HepG2 (cell line): ENCODE data around the gene ACTN1.
A peak's percentile ranks its signal among the peaks of the same experiment; 100 is the strongest.

Experiments used
- CTCF ChIP-seq: sonication (generic); formaldehyde crosslinking; IDR thresholded peaks from 2 replicates; pipeline ENCODE4 v1.5.0; 2020; ENCODE audit warnings: mild to moderate bottlenecking, missing genetic modification reagents, moderate library complexity
- EP300 ChIP-seq, 3 experiments: sonication (generic) in 1 of 3; formaldehyde crosslinking in 1 of 3; IDR thresholded peaks; 2 replicates each; pipeline versions ENCODE4 v1.5.1 to v1.6.1; 2011 to 2020; ENCODE audit warnings: low read depth in 2 of 3, low read length in 2 of 3, borderline replicate concordance in 1 of 3, improper control_type of control experiment in 1 of 3, mild to moderate bottlenecking in 1 of 3, missing genetic modification reagents in 1 of 3, moderate library complexity in 1 of 3
- PCBP1 ChIP-seq: fragments of 200-400 bp; formaldehyde crosslinking; IDR thresholded peaks from 2 replicates; pipeline ENCODE4 v1.6.1; 2017; ENCODE audit warnings: mild to moderate bottlenecking, low read depth, low read length, borderline replicate concordance
- POLR2AphosphoS5 ChIP-seq: IDR thresholded peaks from 2 replicates; pipeline ENCODE4 v1.6.1; 2012; ENCODE audit warnings: low read depth, low read length
- ZNF121 ChIP-seq: sonication (generic); formaldehyde crosslinking; IDR thresholded peaks from 2 replicates; pipeline ENCODE4 v1.5.0; 2020; ENCODE audit warnings: mild to moderate bottlenecking, missing genetic modification reagents
- ZNF362 ChIP-seq: sonication (generic); formaldehyde crosslinking; IDR thresholded peaks from 2 replicates; pipeline ENCODE4 v1.4.0; 2020; ENCODE audit warnings: missing genetic modification reagents, mild to moderate bottlenecking, borderline replicate concordance
- ZNF598 ChIP-seq: sonication (generic); formaldehyde crosslinking; IDR thresholded peaks from 2 replicates; pipeline ENCODE4 v1.5.1; 2020; ENCODE audit warnings: mild to moderate bottlenecking, missing genetic modification reagents, borderline replicate concordance
- TF ChIP-seq, protein P1 (sequence below): sonication (generic); formaldehyde crosslinking; IDR thresholded peaks from 2 replicates; pipeline ENCODE4 v1.4.0; 2020; ENCODE audit warnings: missing genetic modification reagents
- TF ChIP-seq, protein P2 (sequence below): sonication (generic); formaldehyde crosslinking; IDR thresholded peaks from 2 replicates; pipeline ENCODE4 v1.4.0; 2020; ENCODE audit warnings: mild to moderate bottlenecking, missing genetic modification reagents

GRCh38 chr14:68896132-68896531 is 83.0 kb downstream of the ACTN1 start:
- TF ChIP-seq CTCF (CRISPR knock-in tag) (peak; percentile 28), PCBP1 (no peak), POLR2AphosphoS5 (no peak), ZNF598 (CRISPR knock-in tag) (no peak), ZNF362 (CRISPR knock-in tag) (no peak), ZNF121 (no peak), EP300 (IDR thresholded peaks at IDR 0.05; ENCODE audit: low read depth in 2 of 2, low read length in 2 of 2) (no peak), EP300 (CRISPR knock-in tag; IDR thresholded peaks at IDR 0.05; ENCODE audit: borderline replicate concordance) (no peak)
- TF ChIP-seq, protein P1, sequence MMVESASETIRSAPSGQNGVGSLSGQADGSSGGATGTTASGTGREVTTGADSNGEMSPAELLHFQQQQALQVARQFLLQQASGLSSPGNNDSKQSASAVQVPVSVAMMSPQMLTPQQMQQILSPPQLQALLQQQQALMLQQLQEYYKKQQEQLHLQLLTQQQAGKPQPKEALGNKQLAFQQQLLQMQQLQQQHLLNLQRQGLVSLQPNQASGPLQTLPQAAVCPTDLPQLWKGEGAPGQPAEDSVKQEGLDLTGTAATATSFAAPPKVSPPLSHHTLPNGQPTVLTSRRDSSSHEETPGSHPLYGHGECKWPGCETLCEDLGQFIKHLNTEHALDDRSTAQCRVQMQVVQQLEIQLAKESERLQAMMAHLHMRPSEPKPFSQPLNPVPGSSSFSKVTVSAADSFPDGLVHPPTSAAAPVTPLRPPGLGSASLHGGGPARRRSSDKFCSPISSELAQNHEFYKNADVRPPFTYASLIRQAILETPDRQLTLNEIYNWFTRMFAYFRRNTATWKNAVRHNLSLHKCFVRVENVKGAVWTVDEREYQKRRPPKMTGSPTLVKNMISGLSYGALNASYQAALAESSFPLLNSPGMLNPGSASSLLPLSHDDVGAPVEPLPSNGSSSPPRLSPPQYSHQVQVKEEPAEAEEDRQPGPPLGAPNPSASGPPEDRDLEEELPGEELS (CRISPR knock-in tag) = no peak
- TF ChIP-seq, protein P2, sequence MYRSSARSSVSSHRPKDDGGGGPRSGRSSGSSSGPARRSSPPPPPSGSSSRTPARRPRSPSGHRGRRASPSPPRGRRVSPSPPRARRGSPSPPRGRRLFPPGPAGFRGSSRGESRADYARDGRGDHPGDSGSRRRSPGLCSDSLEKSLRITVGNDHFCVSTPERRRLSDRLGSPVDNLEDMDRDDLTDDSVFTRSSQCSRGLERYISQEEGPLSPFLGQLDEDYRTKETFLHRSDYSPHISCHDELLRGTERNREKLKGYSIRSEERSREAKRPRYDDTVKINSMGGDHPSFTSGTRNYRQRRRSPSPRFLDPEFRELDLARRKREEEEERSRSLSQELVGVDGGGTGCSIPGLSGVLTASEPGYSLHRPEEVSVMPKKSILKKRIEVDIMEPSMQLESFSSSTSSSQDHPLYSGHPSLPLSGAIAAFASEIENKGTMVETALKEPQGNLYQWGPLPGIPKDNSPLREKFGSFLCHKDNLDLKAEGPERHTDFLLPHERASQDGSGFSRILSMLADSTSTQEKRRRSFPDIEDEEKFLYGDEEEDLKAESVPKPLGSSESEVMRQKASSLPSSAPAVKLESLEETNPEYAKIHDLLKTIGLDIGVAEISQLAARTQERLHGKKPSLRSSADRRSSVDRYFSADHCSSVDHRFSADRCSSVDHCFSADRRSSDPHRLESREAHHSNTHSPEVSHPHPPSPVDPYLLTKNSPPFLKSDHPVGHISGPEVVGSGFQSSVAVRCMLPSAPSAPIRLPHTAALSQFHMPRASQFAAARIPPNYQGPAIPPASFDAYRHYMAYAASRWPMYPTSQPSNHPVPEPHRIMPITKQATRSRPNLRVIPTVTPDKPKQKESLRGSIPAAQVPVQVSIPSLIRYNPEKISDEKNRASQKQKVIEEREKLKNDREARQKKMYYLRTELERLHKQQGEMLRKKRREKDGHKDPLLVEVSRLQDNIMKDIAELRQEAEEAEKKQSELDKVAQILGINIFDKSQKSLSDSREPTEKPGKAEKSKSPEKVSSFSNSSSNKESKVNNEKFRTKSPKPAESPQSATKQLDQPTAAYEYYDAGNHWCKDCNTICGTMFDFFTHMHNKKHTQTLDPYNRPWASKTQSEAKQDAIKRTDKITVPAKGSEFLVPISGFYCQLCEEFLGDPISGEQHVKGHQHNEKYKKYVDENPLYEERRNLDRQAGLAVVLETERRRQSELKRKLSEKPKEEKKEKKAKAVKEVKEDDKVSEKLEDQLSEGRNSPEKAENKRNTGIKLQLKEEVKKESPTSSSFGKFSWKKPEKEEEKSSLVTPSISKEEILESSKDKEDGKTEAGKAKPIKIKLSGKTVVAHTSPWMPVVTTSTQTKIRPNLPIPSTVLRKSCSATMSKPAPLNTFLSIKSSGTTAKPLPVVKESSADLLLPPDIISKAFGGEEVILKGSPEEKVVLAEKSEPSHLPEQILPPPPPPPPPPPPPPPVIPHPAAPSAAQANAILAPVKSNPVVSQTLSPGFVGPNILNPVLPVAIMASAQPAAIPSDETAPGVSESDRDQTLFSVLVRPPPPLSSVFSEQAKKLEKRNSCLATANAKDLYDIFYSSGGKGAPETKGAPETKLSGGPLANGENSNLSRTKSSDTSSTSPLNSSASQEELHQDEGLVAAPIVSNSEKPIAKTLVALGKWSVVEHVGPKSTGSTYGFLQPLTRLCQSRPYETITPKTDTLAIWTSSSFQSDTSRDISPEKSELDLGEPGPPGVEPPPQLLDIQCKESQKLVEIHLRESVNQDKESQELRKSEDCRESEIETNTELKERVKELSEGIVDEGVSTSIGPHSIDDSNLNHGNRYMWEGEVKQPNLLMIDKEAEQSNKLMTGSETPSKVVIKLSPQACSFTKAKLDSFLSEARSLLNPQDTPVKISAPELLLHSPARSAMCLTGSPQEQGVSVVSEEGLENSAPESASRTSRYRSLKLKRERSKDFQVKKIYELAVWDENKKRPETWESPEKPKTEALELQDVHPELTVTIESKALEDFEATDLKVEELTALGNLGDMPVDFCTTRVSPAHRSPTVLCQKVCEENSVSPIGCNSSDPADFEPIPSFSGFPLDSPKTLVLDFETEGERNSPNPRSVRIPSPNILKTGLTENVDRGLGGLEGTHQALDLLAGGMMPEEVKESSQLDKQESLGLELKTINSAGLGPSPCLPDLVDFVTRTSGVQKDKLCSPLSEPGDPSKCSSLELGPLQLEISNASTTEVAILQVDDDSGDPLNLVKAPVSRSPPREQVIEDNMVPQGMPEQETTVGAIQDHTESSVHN (CRISPR knock-in tag) = no peak
